Stimulated activated CD8-positive, alpha-beta memory T cell treated with anti-CD3 and anti-CD28 coated beads, Interleukin-2, amount 100 ng/mL, for 48 hours (primary cell): ENCODE results near the gene MAPKAP1.
"Not testable (repeated sequence)": the region's sequence is repeated elsewhere in the genome, so short reads cannot be mapped to it uniquely, and the experiment has no call there.

Experiments
- DNase-seq, 2 donors: peaks; one replicate each; pipeline ENCODE4 v3.0.0-alpha.2; 2020; ENCODE audit warnings: low read depth in 2 of 2

The MAPKAP1 gene

GRCh38 chr9:125604196-125604595 lies 102.8 kb downstream of the MAPKAP1 start:
- DNase-seq: no peak

GRCh38 chr9:125603478-125604021 lies 103.5 kb downstream of the MAPKAP1 start:
- DNase-seq: no peak

GRCh38 chr9:125601961-125602360 lies 105.0 kb downstream of the MAPKAP1 start:
- DNase-seq: no peak

- no peak for DNase-seq
Observed at GRCh38 chr9:125600194-125600593, 106.8 kb downstream of the MAPKAP1 start.

GRCh38 chr9:125594223-125594610 lies 112.8 kb downstream of the MAPKAP1 start:
- no peak for DNase-seq

- no peak for DNase-seq
Observed at GRCh38 chr9:125593581-125594222, 113.3 kb downstream of the MAPKAP1 start.

- DNase-seq: no peak
Observed at GRCh38 chr9:125591888-125592287, 115.1 kb downstream of the MAPKAP1 start.

- DNase-seq: no peak
Observed at GRCh38 chr9:125591245-125591644, 115.8 kb downstream of the MAPKAP1 start.

GRCh38 chr9:125589287-125589686 lies 117.7 kb downstream of the MAPKAP1 start:
- no peak for DNase-seq

GRCh38 chr9:125587819-125588460 lies 119.1 kb downstream of the MAPKAP1 start:
- DNase-seq: no peak

GRCh38 chr9:125586172-125586511 lies 120.9 kb downstream of the MAPKAP1 start:
- DNase-seq: no peak

GRCh38 chr9:125585503-125586171 lies 121.4 kb downstream of the MAPKAP1 start:
- no peak for DNase-seq

- DNase-seq: no peak
Observed at GRCh38 chr9:125580701-125581286, 126.2 kb downstream of the MAPKAP1 start.

GRCh38 chr9:125579030-125579932 lies 127.7 kb downstream of the MAPKAP1 start:
- no peak for DNase-seq

- no peak for DNase-seq
Observed at GRCh38 chr9:125574126-125574877, 132.7 kb downstream of the MAPKAP1 start.

- DNase-seq: not testable (repeated sequence)
Observed at GRCh38 chr9:125572461-125572860, 134.5 kb downstream of the MAPKAP1 start.

GRCh38 chr9:125571824-125572223 lies 135.2 kb downstream of the MAPKAP1 start:
- not testable (repeated sequence) for DNase-seq

GRCh38 chr9:125570246-125570645 lies 136.8 kb downstream of the MAPKAP1 start:
- no peak for DNase-seq

GRCh38 chr9:125568621-125569020 lies 138.4 kb downstream of the MAPKAP1 start:
- DNase-seq: no peak

- DNase-seq: not testable (repeated sequence)
Observed at GRCh38 chr9:125566051-125566450, 141.0 kb downstream of the MAPKAP1 start.

- no peak for DNase-seq
Observed at GRCh38 chr9:125565126-125565525, 141.9 kb downstream of the MAPKAP1 start.
